CD4-positive, alpha-beta T cell treated with Interleukin-1 beta for 1 hour (primary cell): Measurements from ENCODE around the gene THOC5.
A peak's percentile ranks its signal among the peaks of the same experiment; 100 is the strongest.

Source experiments
- DNase-seq, 2 donors: peaks; one replicate each; pipeline ENCODE4 v3.0.0-alpha.2; 2020 to 2022

Gene THOC5

GRCh38 chr22:29509298-29509697, 44.3 kb downstream of the THOC5 start:
- DNase-seq: no peak

- DNase-seq: no peak
Observed at GRCh38 chr22:29503811-29504372, 49.7 kb downstream of the THOC5 start.

DNA sequence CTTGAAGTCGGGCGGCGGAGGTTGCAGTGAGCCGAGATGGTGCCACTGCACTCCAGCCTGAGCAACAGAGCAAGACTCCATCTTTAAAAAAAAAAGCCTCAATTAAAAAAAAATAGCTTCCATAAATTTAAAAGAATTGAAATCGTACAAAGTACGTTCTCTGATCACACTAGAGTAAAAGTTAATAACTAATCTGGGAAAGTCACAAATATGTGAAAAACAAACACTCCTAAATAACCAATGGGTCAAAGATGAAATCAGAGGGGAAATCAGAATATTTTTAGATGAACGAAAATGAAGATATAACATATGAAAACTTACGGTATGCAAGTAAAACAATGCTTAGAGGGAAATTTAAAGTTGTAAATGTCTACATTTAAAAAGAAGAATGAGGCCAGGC, 53.7 kb downstream of the THOC5 start:
- DNase-seq: no peak

DNA sequence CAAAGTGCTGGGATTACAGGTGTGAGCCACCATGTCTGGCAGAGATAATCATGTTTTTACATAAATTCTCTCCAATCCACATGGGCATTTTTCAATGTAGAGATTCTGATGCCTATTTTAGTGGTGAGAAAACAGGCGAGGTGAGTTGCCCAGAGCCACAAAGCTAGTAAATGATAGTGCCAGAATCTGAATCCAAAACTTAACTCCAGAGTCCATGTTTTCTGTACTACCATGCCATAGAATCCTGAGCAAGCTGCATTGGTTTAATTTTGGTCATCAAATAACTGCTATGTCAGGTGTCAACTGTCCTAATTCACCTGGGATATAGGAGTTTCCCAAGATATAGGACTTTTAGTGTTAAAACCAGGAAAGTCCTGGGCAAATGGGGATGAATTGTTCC, 59.9 kb downstream of the THOC5 start:
- no peak for DNase-seq

- no peak for DNase-seq
Observed at GRCh38 chr22:29491012-29491411, 62.5 kb downstream of the THOC5 start.

- DNase-seq: peak in 1 of 2 donors; percentile 19
Observed at GRCh38 chr22:29489127-29489780, 64.3 kb downstream of the THOC5 start.

DNA sequence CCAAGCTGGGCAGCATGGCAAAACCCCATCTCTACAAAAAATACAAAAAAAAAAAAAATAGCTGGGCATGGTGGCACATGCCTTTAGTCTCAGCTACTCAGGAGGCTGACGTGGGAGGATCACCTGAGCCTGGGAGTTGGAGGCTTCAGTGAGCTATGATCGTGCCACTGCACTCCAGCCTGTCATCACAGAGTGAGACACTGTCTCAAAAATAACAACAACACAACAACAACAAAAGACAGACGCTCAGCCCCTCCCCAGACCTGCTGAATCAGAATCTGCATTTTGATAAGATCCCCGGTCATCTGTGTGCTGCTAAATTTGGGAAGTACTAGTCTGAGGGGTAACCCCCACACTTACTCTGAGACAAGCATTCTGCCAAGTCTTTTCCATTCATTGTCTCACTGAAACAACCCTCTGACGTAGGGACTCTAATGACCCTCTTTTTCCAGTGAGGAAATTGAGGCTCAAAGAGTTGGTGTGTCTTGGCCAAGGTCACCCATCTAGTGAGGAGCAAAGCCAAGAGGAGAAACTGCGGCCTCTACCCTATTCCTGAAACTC, 66.1 kb downstream of the THOC5 start:
- no peak for DNase-seq

DNA sequence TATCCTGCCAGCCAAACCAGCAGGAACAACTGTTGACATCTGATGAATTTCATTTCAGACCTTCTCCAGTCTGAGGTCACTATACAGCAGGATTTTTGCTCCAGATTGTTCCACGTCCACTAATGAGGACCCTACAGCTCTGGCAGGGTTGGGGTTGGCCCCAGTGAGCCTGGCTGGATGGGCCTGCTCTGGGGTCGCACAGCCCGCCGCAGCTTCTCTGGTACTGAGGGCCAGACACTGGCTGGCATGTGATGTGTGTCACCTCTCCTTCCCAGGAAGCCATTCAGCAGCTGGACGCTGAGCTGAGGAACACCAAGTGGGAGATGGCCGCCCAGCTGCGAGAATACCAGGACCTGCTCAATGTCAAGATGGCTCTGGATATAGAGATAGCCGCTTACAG, 68.1 kb downstream of the THOC5 start:
- no peak for DNase-seq

DNA sequence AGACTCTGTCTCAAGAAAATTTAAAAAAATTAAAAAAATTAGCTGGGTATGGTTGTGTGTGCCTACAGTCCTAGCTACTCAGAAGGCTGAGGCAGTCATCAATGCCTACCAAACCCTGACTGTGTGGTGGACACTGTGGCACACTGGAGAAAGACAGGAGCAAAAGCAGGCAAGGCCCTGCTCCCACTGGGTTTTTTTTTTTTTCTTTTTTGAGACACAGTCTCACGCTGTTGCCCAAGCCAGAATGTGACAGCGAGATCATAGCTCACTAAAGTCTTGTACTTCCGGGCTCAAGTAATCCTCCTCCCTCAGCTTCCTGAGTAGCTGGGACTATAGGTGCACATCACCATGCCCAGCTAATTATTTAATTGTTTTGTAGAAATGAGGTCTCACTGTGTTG, 68.9 kb downstream of the THOC5 start:
- DNase-seq: no peak

DNA sequence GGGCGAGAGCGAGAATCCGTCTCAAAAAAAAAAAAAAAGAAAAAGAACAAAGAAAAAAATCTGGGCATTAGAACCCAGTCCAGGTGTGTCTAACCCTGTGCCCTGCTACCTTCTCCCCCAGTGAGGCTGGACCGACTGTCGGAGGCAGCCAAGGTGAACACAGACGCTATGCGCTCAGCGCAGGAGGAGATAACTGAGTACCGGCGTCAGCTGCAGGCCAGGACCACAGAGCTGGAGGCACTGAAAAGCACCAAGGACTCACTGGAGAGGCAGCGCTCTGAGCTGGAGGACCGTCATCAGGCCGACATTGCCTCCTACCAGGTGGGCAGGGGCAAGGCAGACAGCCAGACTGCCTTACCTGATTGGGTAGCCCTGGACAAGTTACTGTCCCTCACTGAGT, 70.3 kb downstream of the THOC5 start:
- DNase-seq: no peak

DNA sequence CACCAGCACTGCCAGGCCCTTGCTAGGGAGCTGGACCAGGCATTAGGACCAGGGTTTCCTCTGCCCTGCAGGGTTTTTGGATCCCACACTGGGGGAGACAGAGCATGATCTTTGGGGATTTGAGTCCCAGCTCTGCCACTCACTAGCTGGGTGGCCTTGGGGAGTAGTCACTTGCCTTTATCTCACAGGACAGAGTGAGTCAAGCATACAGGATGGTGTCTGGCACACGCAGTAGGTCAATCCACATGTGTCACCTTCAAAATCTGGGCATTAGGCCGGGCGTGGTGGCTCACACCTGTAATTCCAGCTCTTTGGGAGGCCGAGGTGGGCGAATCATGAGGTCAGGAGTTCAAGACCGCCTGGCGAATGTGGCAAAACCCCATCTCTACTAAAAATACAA, 70.8 kb downstream of the THOC5 start:
- DNase-seq: no peak

DNA sequence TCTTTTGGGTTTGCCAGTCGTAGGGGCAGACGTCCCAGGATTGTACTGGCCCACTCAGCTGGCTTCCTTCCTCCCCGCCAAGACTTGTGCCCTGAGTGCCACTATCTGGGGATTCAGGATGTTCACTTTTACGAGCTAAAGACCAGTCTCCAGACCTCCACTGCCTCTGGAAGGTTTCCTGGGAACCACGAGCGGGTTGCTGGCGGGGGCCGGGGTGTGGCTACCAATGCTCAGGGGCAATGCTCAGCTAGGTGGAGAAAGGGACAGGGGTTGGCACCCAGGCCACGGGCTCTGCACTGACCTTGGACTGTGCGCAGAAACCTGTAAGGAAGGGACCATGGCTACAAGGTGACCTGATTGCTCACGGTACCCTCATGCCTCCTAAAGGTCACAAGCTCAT, 71.3 kb downstream of the THOC5 start:
- DNase-seq: no peak

DNA sequence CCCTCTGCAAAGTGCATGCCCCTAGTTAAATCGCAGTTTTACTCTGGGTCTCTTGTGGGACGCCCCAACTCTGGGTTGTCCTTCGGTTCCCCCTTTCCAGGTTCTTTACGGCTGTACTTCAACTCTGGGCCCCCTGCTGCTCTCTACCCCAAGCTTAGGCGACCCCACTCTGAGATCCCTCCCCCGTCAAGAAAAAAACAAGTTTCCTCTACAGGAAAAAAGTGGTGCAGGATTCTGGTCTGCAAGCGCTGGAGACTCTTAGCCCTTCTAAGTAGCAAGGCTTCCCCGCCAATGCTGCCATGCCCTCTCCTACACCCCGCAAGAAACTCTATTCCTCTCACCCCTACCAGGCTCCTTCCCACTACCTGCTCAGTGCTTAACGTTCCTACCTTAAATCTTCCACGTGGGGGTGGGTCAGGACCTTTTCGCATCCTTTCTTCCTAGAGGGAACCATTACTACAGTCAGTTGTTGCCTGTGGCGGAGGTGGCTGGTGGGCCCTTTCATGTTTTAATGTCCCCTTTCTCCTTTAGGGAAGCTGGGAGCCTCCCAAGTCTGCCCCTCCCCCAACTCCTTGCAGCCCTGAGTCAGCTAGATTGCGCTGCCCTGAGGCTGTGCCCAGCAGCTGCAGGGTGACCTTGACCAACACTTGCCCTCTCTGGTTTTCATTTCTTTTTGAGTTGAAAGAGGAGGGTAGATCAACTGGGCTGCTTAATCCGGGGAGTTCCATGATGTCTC, 72.1 kb downstream of the THOC5 start:
- no peak for DNase-seq

GRCh38 chr22:29480512-29481264, 72.9 kb downstream of the THOC5 start:
- peak; percentile 51 to 71 for DNase-seq

GRCh38 chr22:29480262-29480511, 73.4 kb downstream of the THOC5 start:
- no peak for DNase-seq

- DNase-seq: no peak
Observed at GRCh38 chr22:29479417-29480261, 73.9 kb downstream of the THOC5 start, which contains the start of gene NEFH. NEFH (plus strand) TSS chr22:29480218; CDS start chr22:29480263, 45 bp downstream.

DNA sequence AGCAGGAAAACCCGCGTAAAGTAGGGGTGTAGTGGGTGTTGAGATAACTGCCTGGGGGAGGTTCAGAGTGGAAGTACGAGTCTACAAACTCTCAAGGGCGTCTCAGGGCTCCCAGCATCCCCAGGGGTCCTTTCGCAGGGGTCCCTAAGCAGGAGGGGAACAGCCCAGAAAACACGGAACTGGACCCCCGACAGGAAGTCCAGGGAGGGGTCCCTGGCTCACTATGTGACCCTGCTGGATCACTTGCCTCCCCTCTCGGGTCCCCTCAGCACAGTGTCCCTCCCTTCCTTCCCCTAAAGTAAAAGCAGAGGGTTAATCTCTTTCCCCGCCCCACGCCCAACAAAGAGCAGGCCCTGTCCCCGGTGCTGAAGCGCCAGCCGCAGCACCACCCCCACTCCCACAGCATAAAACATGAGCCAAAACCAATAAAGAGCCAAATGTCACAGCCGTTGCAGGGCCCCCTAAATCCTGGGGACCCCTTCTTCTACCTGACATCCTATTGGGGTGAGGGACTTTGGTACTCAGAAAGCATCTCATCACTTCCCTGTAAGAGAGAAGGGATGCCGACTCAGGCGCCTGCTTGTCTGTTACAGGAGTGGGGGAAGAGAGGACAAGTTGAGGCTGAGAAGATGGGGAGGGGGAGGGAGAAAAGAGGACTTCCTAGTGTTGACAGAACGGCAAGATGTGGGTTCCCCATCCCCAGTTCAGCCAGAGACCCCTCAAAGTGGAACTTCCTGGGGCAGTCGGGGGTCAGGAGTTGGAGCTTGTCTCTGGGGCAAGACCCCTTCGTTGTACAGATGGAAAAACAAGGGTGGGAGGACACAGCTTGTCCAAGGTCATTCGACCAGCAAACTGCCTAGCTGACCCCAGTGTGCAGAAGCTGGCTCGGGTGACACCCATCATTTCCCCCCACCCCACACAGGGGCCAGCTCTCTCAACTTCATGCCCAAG, 75.0 kb downstream of the THOC5 start:
- no peak for DNase-seq

- no peak for DNase-seq
Observed at GRCh38 chr22:29477723-29478318, 75.7 kb downstream of the THOC5 start.

DNA sequence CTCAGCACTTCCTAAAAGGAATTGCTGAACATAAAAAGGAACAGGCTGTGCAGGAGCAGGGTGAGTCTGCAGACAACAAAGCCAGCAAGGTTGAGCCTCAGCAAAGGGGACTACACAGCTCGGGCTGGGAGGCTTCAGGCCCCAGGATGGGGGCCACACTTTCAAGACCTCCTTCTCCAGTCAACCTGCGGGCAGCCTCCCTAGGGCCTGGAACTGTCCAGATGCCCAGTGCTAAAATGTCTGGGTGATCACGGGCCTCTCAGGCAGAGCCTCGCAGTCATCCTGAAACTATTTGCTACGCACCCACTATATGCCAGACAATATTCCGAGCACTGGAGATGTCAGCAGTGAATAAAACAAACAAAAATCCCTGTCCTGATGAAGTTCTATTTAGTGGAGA, 77.4 kb downstream of the THOC5 start:
- DNase-seq: no peak

DNA sequence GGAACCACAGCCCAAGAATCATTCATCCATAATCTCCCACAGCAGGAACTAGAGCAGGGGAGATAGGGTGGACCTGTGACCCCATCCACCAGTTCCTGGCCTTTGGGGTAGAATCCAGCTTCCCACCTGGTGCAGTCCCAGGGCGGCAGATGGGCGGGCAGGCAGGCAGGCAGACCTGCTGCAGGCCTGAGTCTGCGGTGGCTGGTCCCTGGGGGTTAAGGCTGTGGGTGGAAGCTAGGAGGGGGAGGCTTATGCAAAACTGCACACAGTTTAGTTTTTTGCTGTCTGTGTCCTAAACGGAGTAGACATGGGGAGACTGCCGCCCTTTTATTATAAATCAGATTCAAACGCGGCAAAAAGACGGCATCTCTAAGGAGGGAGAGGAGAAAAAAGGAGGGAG, 78.0 kb downstream of the THOC5 start:
- peak in 1 of 2 donors; percentile 49 for DNase-seq

GRCh38 chr22:29473001-29473400, 80.6 kb downstream of the THOC5 start:
- DNase-seq: no peak
